ENCODE results near the gene PRKRA. TPM values are rescaled to one million over a fixed set of nuclear protein-coding genes. Genes with fewer than 3 reads are reported as not detected.

PRKRA gene
- total and polyA plus RNA-seq, 9 of the 15 experiments (the other 6 are each of a cell fraction or from before 2014, with no cell fraction given), result 14.1 to 78.1 (median 52.3) TPM

GRCh38 chr2:178388287-178388686 lies 62.7 kb downstream of the PRKRA start:
- H3K36me3 ChIP-seq (ENCODE audit: control insufficient read depth, insufficient read depth, low read length), result 0 out of 3 replicates have a peak, but pooled peaks cover under 1% of the 10 kb centered on the region
- no peaks in the 10 kb centered on the region for H3K9me1 ChIP-seq (ENCODE audit: control insufficient read depth, insufficient read depth, low read length)
- 32% methylated on average over 7 of the region's 7 CpGs for WGBS (ENCODE audit: insufficient coverage, low coverage, missing lambda C conversion rate)
- no peak for DNase-seq (ENCODE audit: extremely low read depth in 1 of 4, low spot score in 3 of 4)
- no peak overlapping the region for H3K4me3 ChIP-seq
- H4K20me1 ChIP-seq (replicated peaks; ENCODE audit: control insufficient read depth, insufficient read depth, low read length), result no peaks in the 10 kb centered on the region
- H3K9ac ChIP-seq (ENCODE audit: insufficient read depth in 1 of 2, low read depth in 2 of 2, low read length in 2 of 2), result no peak overlapping the region
- BruUV-seq (replicated peaks), result no TSS peak
- H2AFZ ChIP-seq (ENCODE audit: low read depth, low read length), result no peak overlapping the region
- CTCF ChIA-PET (ENCODE audit: low intra/inter-chr PET ratio), result interaction anchor here (0.6 kb wide), 1 partner anchor 212 kb away, joined by 3 read pairs; no protein-coding TSS in a partner anchor
- no peak overlapping the region for H3K4me2 ChIP-seq (ENCODE audit: insufficient read depth, low read length)
- no peak overlapping the region for H3K27ac ChIP-seq (ENCODE audit: extremely low read depth, low read depth, low read length)
- no peak for FAIRE-seq
- in situ Hi-C loops (cut with MboI), result no loop called here
- no peak for TF ChIP-seq SMAD3 (CRISPR knock-in tag; conservative IDR thresholded peaks at IDR 0.05)
- no peak for TF ChIP-seq ATF3 (IDR thresholded peaks at IDR 0.05)
- TF ChIP-seq ATF3 (CRISPR knock-in tag; conservative IDR thresholded peaks at IDR 0.05), result no peak
- TF ChIP-seq ZEB2 (IDR thresholded peaks at IDR 0.05), result no peak
- no peak for TF ChIP-seq ZNF121 (CRISPR knock-in tag; conservative IDR thresholded peaks at IDR 0.05)
- no peak for TF ChIP-seq ZNF507 (tag; conservative IDR thresholded peaks at IDR 0.05)
- no peak for TF ChIP-seq NCOA2 (IDR thresholded peaks at IDR 0.05; ENCODE audit: partially characterized antibody in 2 of 2)
- no peak for TF ChIP-seq MGA (IDR thresholded peaks at IDR 0.05)
- TF ChIP-seq GTF2A2 (tag; IDR thresholded peaks at IDR 0.05), result no peak
- H3K9me3 ChIP-seq (replicated peaks; ENCODE audit: control insufficient read depth, insufficient read depth, low read depth, low read length), result no peaks in the 10 kb centered on the region
- H3K79me2 ChIP-seq (ENCODE audit: control insufficient read depth, insufficient read depth, low read length), result no peaks in the 10 kb centered on the region
- 0 out of 5 replicates have a peak, but pooled peaks cover 0 to 4% of the 10 kb centered on the region in 2 experiments for H3K27me3 ChIP-seq (ENCODE audit: control insufficient read depth in 2 of 2, insufficient read depth in 2 of 2, low read length in 2 of 2)
- intact Hi-C loops (cut with micrococcal nuclease), result no loop called here
- no peaks in the 10 kb centered on the region; a peak in 1 of 5 replicates for H3K4me1 ChIP-seq (replicated peaks in 1 of 2; ENCODE audit: control insufficient read depth in 2 of 2, insufficient read depth in 2 of 2, low read length in 2 of 2)
- POLR2A ChIA-PET, result no interaction called here
- no peak for ATAC-seq

Measured in K562 (cell line).